CD4-positive, alpha-beta T cell treated with Interleukin-15 for 4 hours (primary cell): Measurements from ENCODE around the gene PCED1B.
A peak's percentile ranks its signal among the peaks of the same experiment; 100 is the strongest.
"Not testable (repeated sequence)": the region's sequence is repeated elsewhere in the genome, so short reads cannot be mapped to it uniquely, and the experiment has no call there.

Experiments used
- DNase-seq: peaks from one replicate; pipeline ENCODE4 v3.0.0-alpha.2; 2020; ENCODE audit warnings: low spot score

Gene PCED1B

DNA sequence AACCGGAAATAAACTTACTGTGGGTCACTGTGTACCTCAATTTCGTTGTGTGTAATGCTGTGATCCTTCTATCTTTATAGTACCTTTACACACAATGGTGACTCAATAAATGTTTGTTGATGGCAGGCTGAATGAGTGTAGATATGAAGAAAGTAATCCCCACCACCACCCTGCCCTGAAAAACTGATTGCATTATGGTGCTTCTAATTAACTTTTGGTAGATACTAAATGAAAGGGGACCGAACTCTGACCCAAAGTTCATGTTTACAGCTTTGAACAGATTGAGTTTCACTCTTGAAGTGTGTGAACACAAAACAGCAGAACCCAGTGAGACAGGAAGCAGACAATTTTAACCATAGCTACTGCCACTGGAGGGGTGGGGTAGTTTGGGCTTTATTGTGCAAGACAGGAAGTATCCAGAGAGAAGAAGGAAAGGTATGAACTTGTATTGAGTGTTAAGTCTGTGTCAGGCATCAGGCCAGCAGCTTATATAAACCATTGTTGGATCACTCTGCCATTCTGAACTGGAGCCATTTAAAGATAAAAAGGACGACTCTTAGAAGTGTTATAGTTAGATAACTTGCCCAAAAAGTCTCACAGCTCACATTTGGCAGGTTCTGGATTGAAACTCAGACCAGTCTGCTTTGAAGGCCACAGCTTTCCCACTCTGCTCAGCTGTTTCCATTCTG is 197.3 kb downstream of the PCED1B start:
- DNase-seq, result peak; percentile 78

DNA sequence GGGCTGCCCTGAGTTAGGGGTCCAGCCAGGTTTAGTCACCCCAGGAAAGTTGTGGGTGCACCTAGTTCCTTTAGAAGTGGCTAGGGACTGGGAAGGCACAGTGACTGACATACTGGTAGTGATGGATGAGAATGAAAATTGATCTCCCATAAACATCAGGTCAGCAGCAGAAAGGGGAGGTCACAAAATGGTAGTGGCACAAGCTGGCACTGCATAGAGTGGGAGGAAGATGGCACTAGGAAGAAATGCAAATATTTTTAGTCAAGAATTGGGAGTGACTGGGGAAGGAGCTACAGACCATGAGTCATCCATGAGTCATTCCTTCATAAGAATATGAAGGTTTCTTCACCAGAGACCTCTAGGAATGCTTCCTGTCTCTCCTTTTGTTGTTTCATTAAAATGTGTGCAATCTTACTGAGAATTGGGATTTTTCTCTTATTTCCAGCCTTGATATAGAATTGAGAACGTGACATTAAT is 198.6 kb downstream of the PCED1B start:
- DNase-seq, result peak; percentile 48

DNA sequence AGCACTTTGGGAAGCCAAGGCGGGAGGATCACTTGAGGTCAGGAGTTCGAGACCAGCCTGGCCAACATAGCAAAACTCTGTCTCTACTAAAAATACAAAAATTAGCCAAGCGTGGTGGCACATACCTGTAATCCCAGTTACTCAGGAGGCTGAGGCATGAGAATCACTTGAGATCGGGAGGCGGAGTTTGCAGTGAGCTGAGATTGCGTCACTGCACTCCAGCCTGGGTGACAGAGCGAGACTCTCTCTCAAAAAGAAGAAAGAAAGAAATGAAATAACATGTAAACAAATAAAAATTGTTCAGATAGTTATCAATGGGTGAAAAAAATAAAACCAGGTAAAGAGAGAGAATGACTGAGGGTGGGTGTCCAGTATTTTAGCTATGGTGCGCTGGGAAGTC is 200.3 kb downstream of the PCED1B start:
- DNase-seq, result not testable (repeated sequence)

DNA sequence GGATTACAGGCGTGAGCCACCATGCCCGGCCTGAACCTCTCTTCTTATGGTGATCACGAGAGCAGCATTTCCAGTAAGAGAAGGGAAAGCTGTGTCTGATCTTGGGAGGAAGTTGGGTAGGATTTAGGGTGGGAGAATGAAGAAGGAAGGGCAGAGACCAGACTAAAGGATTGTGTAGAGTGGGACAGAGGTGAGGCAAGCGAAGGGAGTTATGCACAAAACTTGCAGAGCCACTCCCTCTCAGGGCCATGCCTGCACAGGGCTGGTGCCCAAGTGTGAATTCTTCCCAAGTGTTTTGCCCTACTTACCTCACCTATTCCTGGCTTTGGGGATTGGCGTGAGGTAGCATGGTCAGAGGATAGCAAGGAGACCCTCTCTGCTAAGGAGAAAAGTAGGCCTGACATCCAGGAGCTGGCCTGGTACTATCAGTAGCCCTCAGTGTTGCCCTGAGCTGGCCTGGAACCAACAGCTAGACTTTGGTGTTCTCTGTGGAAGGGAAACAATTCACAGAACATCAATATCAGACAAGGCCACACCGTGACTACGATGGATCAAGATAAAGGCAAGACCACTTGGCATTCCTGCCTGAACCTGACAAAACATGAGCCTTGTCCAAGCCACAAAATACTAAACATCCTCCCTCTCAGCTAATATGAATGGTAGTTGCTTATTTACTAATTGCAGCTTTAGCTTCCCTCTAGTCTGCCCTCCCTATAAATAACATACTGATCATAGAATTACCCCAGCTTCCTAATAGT is 201.3 kb downstream of the PCED1B start:
- no peak for DNase-seq

DNA sequence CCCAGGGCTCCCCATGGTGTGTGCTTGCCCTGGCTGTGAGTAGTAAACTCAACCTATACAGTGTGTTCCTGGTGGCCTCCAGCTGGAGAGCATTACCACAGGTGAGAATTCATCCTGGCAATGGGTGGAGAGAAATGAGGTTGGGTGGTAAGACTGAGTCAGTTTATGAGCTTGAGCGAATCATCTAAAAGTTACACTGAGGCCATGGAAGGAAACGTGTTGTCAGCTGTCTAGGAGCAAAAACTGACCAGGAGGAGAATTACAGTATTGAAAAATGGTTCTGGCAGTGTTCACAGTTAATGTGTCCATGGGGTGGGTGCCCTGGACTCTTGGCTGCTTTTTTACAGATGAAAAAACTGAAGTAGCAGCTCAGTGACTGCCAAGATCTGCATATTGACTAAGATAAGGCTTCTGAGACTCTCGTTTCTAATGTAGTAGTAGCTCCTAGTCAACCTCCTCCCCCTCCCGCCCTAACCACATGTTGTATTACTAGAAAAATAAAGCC is 202.3 kb downstream of the PCED1B start:
- DNase-seq, result no peak

DNA sequence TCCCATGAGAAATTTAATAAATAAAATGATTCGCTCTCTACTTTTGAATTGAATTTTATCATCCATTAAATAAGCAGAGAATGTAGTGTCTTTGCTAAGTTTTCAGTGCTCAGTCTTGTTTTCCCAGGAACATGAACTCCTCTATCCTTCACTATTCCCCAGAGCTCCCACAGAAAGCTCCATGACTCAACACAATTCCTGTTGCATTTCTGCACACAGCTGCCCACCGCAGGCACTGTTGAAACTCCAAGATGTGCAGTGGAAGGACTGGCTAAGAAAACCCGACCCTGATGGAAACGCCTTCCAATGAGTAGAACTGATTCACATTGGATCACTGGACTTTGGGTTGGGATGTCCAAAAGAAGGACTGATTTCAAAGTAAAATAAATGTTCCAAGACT is 202.8 kb downstream of the PCED1B start:
- no peak for DNase-seq
